ENCODE results near the gene XAGE3. TPM values are rescaled to one million over a fixed set of nuclear protein-coding genes. Genes with fewer than 3 reads are reported as not detected.

XAGE3 gene
- polyA plus RNA-seq, 1 of the 3 experiments (the other 2 are of a cell fraction), result not detected

DNA sequence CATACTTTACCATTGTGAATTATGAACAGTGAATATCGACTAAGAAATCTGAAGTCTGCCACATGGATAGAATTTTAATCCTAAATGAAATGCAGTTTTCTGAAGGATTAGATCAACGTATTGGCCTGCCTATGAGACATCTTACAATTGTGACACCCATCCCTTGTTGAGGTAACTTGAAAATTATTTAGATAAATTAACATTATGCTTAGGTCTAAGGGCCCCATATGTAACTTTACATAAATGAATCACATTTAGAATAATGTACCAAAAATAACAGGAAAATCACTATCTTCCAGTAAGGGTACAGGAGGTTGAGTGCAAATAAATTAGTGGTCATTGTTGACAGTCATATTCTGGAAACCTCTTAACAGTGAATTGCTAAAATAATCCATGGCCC is 43.3 kb downstream of the XAGE3 start:
- Histone ChIP-seq H3K9me3 (no peaks in the 10 kb centered on the region), H3K27me3 (ENCODE audit: insufficient read depth) (peaks cover 15% of the 10 kb centered on the region; the same call in 1 of the 2 replicates), H3K27ac (ENCODE audit: low read depth in 2 of 2, low read length in 1 of 2) (no peak overlapping the region), H3K9me2 (no peaks in the 10 kb centered on the region), H4K20me1 (ENCODE audit: insufficient read depth) (no peaks in the 10 kb centered on the region), H3K9ac (no peak overlapping the region), H3K79me2 (ENCODE audit: insufficient read depth) (no peaks in the 10 kb centered on the region), H3K36me3 (replicated peaks in 1 of 2; ENCODE audit: control insufficient read depth in 1 of 2, insufficient read depth in 2 of 2, low read length in 1 of 2) (no peaks in the 10 kb centered on the region), H3K4me2 (no peak overlapping the region), H2AFZ (ENCODE audit: low read depth) (no peak overlapping the region), H3K4me1 (ENCODE audit: control insufficient read depth in 1 of 2, insufficient read depth in 2 of 2, low read depth in 1 of 2, low read length in 1 of 2) (no peaks in the 10 kb centered on the region), H3F3A (replicated peaks; ENCODE audit: insufficient read depth) (no peaks in the 10 kb centered on the region), H3K4me3 (ENCODE audit: low read depth in 2 of 2, low read length in 1 of 2) (no peak overlapping the region)
- DNase-seq, result no peak
- WGBS (ENCODE audit: low lambda C conversion rate), result 1% methylated on average over 2 of the region's 2 CpGs
- ChIA-PET POLR2A (no interaction called here), CTCF (no interaction called here)
- TF ChIP-seq RCOR1 (IDR thresholded peaks at IDR 0.05; ENCODE audit: low read length) (no peak), JUND (IDR thresholded peaks at IDR 0.05) (no peak), FOSL2 (IDR thresholded peaks at IDR 0.05; ENCODE audit: borderline replicate concordance, low read depth) (no peak), EP300 (IDR thresholded peaks at IDR 0.05; ENCODE audit: borderline replicate concordance in 1 of 2, low read depth in 1 of 2, low read length in 1 of 2) (no peak), NRF1 (IDR thresholded peaks at IDR 0.05; ENCODE audit: low read depth, low read length) (no peak), TAF1 (IDR thresholded peaks at IDR 0.05; ENCODE audit: borderline replicate concordance, low read depth, low read length) (no peak), RAD21 (IDR thresholded peaks at IDR 0.05; ENCODE audit: low read length) (no peak), GATA2 (CRISPR knock-in tag; IDR thresholded peaks at IDR 0.05) (no peak), SMC3 (IDR thresholded peaks at IDR 0.05; ENCODE audit: low read depth, low read length) (no peak), YY1 (IDR thresholded peaks at IDR 0.05; ENCODE audit: low read depth) (no peak), TCF12 (IDR thresholded peaks at IDR 0.05) (no peak), GABPA (IDR thresholded peaks at IDR 0.05; ENCODE audit: low read depth) (no peak), SIN3A (IDR thresholded peaks at IDR 0.05; ENCODE audit: borderline replicate concordance, low read depth, low read length) (no peak)
- TF ChIP-seq, protein P1, sequence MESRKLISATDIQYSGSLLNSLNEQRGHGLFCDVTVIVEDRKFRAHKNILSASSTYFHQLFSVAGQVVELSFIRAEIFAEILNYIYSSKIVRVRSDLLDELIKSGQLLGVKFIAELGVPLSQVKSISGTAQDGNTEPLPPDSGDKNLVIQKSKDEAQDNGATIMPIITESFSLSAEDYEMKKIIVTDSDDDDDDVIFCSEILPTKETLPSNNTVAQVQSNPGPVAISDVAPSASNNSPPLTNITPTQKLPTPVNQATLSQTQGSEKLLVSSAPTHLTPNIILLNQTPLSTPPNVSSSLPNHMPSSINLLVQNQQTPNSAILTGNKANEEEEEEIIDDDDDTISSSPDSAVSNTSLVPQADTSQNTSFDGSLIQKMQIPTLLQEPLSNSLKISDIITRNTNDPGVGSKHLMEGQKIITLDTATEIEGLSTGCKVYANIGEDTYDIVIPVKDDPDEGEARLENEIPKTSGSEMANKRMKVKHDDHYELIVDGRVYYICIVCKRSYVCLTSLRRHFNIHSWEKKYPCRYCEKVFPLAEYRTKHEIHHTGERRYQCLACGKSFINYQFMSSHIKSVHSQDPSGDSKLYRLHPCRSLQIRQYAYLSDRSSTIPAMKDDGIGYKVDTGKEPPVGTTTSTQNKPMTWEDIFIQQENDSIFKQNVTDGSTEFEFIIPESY (IDR thresholded peaks at IDR 0.05; ENCODE audit: borderline replicate concordance, low read depth), result no peak

DNA sequence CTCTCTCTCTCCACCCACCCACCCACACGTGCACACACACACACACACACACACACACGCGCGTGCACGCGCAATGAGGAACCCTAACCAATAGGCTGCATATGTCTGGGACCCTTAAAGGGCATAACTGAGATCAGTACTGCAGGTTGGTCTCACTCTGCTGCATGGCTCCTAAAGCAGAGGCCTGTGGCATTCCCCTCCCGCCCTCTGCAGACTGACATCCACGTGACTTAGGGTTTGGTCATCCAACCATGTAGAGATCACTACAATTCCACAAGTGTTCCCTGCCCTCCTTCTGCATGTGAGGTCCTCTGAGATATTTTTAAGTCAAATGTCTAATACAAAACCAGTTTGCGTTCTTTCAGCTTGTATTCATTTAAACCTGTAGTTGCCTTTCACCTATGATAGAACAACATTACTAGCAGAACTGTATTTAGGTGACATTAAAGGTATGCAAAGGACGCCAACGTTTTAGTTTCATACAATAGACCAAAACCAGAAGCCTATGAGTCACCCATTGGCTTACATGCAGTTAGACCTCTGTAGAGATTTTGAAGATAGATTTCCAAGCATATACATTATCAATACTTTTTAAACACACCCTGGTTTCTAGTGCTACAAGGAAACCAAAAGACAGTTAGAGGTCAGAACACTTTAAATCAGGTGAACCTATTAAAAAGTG is 46.7 kb downstream of the XAGE3 start:
- Histone ChIP-seq H3K9ac (no peak overlapping the region), H3K4me1 (ENCODE audit: control insufficient read depth in 1 of 2, insufficient read depth in 2 of 2, low read depth in 1 of 2, low read length in 1 of 2) (no peaks in the 10 kb centered on the region), H3K36me3 (replicated peaks in 1 of 2; ENCODE audit: control insufficient read depth in 1 of 2, insufficient read depth in 2 of 2, low read length in 1 of 2) (no peaks in the 10 kb centered on the region), H3K27me3 (ENCODE audit: insufficient read depth) (peaks cover 34% of the 10 kb centered on the region), H3K9me3 (no peaks in the 10 kb centered on the region), H3K27ac (ENCODE audit: low read depth in 2 of 2, low read length in 1 of 2) (no peak overlapping the region), H2AFZ (ENCODE audit: low read depth) (no peak overlapping the region), H4K20me1 (ENCODE audit: insufficient read depth) (no peaks in the 10 kb centered on the region), H3F3A (replicated peaks; ENCODE audit: insufficient read depth) (no peaks in the 10 kb centered on the region), H3K79me2 (ENCODE audit: insufficient read depth) (no peaks in the 10 kb centered on the region), H3K9me2 (no peaks in the 10 kb centered on the region), H3K4me3 (ENCODE audit: low read depth in 2 of 2, low read length in 1 of 2) (no peak overlapping the region), H3K4me2 (no peak overlapping the region)
- DNase-seq, result no peak
- ChIA-PET CTCF (no interaction called here), POLR2A (no interaction called here)
- TF ChIP-seq RAD21 (IDR thresholded peaks at IDR 0.05; ENCODE audit: low read length) (no peak), EP300 (IDR thresholded peaks at IDR 0.05; ENCODE audit: borderline replicate concordance in 1 of 2, low read depth in 1 of 2, low read length in 1 of 2) (no peak)
- TF ChIP-seq, protein P1 (IDR thresholded peaks at IDR 0.05; ENCODE audit: borderline replicate concordance, low read depth), result no peak
- TF ChIP-seq, protein P2, sequence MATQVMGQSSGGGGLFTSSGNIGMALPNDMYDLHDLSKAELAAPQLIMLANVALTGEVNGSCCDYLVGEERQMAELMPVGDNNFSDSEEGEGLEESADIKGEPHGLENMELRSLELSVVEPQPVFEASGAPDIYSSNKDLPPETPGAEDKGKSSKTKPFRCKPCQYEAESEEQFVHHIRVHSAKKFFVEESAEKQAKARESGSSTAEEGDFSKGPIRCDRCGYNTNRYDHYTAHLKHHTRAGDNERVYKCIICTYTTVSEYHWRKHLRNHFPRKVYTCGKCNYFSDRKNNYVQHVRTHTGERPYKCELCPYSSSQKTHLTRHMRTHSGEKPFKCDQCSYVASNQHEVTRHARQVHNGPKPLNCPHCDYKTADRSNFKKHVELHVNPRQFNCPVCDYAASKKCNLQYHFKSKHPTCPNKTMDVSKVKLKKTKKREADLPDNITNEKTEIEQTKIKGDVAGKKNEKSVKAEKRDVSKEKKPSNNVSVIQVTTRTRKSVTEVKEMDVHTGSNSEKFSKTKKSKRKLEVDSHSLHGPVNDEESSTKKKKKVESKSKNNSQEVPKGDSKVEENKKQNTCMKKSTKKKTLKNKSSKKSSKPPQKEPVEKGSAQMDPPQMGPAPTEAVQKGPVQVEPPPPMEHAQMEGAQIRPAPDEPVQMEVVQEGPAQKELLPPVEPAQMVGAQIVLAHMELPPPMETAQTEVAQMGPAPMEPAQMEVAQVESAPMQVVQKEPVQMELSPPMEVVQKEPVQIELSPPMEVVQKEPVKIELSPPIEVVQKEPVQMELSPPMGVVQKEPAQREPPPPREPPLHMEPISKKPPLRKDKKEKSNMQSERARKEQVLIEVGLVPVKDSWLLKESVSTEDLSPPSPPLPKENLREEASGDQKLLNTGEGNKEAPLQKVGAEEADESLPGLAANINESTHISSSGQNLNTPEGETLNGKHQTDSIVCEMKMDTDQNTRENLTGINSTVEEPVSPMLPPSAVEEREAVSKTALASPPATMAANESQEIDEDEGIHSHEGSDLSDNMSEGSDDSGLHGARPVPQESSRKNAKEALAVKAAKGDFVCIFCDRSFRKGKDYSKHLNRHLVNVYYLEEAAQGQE (IDR thresholded peaks at IDR 0.05; ENCODE audit: low read depth, low read length), result no peak
- 21% methylated on average over 11 of the region's 11 CpGs for WGBS (ENCODE audit: low lambda C conversion rate)
